ENCODE measurements around the gene EPS15. TPM values are rescaled to one million over a fixed set of nuclear protein-coding genes. Genes with fewer than 3 reads are reported as not detected.

EPS15 gene
- total and polyA plus RNA-seq, 4 donors = 8.8 to 52.1 (median 19.1) TPM

- no peaks in the 10 kb centered on the region for H3K27me3 ChIP-seq (ENCODE audit: control insufficient read depth in 4 of 4, insufficient read depth in 4 of 4, low read length in 3 of 4)
- peak overlapping the region in 1 of 2 donors; percentile 71 for H3K27ac ChIP-seq (ENCODE audit: low read depth in 1 of 2, low read length in 2 of 2)
- peak overlapping the region in 1 of 2 donors; percentile 15 for H3K9ac ChIP-seq (ENCODE audit: low read depth in 1 of 2, low read length in 2 of 2)
- no peaks in the 10 kb centered on the region for H3K9me3 ChIP-seq (ENCODE audit: control insufficient read depth in 4 of 4, low read length in 3 of 4)
- peaks cover 4 to 45% (median 14%) of the 10 kb centered on the region in 4 donors for H3K4me1 ChIP-seq (ENCODE audit: control insufficient read depth in 4 of 4, insufficient read depth in 4 of 4, low read length in 3 of 4)
- DNase-seq (ENCODE audit: low spot score) = no peak
- TF ChIP-seq FOXA2 (IDR thresholded peaks at IDR 0.05) = no peak
- no peak for TF ChIP-seq ATF3 (IDR thresholded peaks at IDR 0.05)
- TF ChIP-seq JUND (IDR thresholded peaks at IDR 0.05) = no peak
- TF ChIP-seq ZBTB33 (IDR thresholded peaks at IDR 0.05) = no peak
- TF ChIP-seq YY1 (IDR thresholded peaks at IDR 0.05) = no peak
- no peak for TF ChIP-seq NR2F2 (IDR thresholded peaks at IDR 0.05)
- TF ChIP-seq, protein P1, sequence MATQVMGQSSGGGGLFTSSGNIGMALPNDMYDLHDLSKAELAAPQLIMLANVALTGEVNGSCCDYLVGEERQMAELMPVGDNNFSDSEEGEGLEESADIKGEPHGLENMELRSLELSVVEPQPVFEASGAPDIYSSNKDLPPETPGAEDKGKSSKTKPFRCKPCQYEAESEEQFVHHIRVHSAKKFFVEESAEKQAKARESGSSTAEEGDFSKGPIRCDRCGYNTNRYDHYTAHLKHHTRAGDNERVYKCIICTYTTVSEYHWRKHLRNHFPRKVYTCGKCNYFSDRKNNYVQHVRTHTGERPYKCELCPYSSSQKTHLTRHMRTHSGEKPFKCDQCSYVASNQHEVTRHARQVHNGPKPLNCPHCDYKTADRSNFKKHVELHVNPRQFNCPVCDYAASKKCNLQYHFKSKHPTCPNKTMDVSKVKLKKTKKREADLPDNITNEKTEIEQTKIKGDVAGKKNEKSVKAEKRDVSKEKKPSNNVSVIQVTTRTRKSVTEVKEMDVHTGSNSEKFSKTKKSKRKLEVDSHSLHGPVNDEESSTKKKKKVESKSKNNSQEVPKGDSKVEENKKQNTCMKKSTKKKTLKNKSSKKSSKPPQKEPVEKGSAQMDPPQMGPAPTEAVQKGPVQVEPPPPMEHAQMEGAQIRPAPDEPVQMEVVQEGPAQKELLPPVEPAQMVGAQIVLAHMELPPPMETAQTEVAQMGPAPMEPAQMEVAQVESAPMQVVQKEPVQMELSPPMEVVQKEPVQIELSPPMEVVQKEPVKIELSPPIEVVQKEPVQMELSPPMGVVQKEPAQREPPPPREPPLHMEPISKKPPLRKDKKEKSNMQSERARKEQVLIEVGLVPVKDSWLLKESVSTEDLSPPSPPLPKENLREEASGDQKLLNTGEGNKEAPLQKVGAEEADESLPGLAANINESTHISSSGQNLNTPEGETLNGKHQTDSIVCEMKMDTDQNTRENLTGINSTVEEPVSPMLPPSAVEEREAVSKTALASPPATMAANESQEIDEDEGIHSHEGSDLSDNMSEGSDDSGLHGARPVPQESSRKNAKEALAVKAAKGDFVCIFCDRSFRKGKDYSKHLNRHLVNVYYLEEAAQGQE (IDR thresholded peaks at IDR 0.05) = no peak
- TF ChIP-seq, protein P2, sequence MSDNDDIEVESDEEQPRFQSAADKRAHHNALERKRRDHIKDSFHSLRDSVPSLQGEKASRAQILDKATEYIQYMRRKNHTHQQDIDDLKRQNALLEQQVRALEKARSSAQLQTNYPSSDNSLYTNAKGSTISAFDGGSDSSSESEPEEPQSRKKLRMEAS (IDR thresholded peaks at IDR 0.05) = no peak
- no peak for TF ChIP-seq TAF1 (conservative IDR thresholded peaks at IDR 0.05)
- TF ChIP-seq HNF4A (conservative IDR thresholded peaks at IDR 0.05) = no peak
- no peak for TF ChIP-seq CTCF (IDR thresholded peaks at IDR 0.05; ENCODE audit: low read depth, low read length, missing input control)
- no peak for TF ChIP-seq HNF4G (IDR thresholded peaks at IDR 0.05)
- no peak for TF ChIP-seq EGR1 (IDR thresholded peaks at IDR 0.05; ENCODE audit: low read depth in 2 of 2)
- H3K4me3 ChIP-seq (ENCODE audit: low read depth in 1 of 3, low read length in 3 of 3) = no peak overlapping the region
- WGBS = 77% methylated on average over 5 of the region's 5 CpGs
- no peaks in the 10 kb centered on the region for H3K36me3 ChIP-seq (ENCODE audit: control insufficient read depth in 4 of 4, insufficient read depth in 3 of 4, low read depth in 1 of 4, low read length in 3 of 4)
Observed at GRCh38 chr1:51515312-51515960, 3.6 kb downstream of the EPS15 start.

DNA sequence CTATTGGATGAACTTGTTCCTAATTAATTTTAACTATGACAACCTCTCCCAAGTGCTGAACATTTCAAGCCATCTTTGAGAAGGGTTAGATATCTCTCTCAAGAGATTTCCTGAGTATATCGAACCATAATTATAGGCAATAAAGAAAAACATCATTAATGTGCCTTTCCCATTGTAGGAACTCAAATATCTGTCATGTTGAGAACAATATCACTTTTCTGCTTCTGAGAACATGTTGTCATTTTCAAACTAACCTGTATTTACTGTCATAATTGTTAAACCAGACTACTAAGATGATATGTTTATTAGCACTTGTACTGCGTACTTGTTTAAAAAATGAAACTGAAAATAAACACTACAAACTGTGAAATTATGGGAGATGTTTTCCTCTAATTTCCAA, 4.3 kb downstream of the EPS15 start:
- H3K9me3 ChIP-seq (ENCODE audit: control insufficient read depth in 4 of 4, low read length in 3 of 4) = no peaks in the 10 kb centered on the region
- peaks cover 5 to 49% (median 15%) of the 10 kb centered on the region in 4 donors for H3K4me1 ChIP-seq (ENCODE audit: control insufficient read depth in 4 of 4, insufficient read depth in 4 of 4, low read length in 3 of 4)
- no peaks in the 10 kb centered on the region for H3K36me3 ChIP-seq (ENCODE audit: control insufficient read depth in 4 of 4, insufficient read depth in 3 of 4, low read depth in 1 of 4, low read length in 3 of 4)
- no peaks in the 10 kb centered on the region for H3K27me3 ChIP-seq (ENCODE audit: control insufficient read depth in 4 of 4, insufficient read depth in 4 of 4, low read length in 3 of 4)
- H3K9ac ChIP-seq (ENCODE audit: low read depth in 1 of 2, low read length in 2 of 2) = peak overlapping the region; percentile 64 to 75
- H3K4me3 ChIP-seq (ENCODE audit: low read depth in 1 of 3, low read length in 3 of 3) = peak overlapping the region in 1 of 3 donors; percentile 38
- no peak for DNase-seq (ENCODE audit: low spot score)
- peak overlapping the region; percentile 49 to 71 for H3K27ac ChIP-seq (ENCODE audit: low read depth in 1 of 2, low read length in 2 of 2)
- 32% methylated on average over 2 of the region's 2 CpGs for WGBS
- TF ChIP-seq, protein P1 (IDR thresholded peaks at IDR 0.05) = no peak
- TF ChIP-seq HNF4A (conservative IDR thresholded peaks at IDR 0.05) (no peak), HNF4G (IDR thresholded peaks at IDR 0.05) (no peak), YY1 (IDR thresholded peaks at IDR 0.05) (no peak), SP1 (IDR thresholded peaks at IDR 0.05) (no peak), TAF1 (conservative IDR thresholded peaks at IDR 0.05) (no peak), ATF3 (IDR thresholded peaks at IDR 0.05) (no peak), CTCF (IDR thresholded peaks at IDR 0.05; ENCODE audit: low read depth, low read length, missing input control) (no peak), RAD21 (IDR thresholded peaks at IDR 0.05) (no peak)
- TF ChIP-seq, protein P2 (IDR thresholded peaks at IDR 0.05) = no peak

Data from liver (tissue), 9 donors.